Epithelial cell of esophagus (primary cell): ENCODE data around the gene PODN.

ENCODE experiments used
- DNase-seq: peaks from one replicate; pipeline ENCODE4 v3.0.0; 2010; ENCODE audit warnings: low read depth
- H3K4me3 ChIP-seq: 2 replicates; pipeline ENCODE4 v1.5.1; 2011; ENCODE audit warnings: mild to moderate bottlenecking, low read length, control low read depth
- TF ChIP-seq, protein P1 (sequence below): IDR thresholded peaks from 2 replicates; pipeline ENCODE4 v1.5.1; 2011; ENCODE audit warnings: low read depth, mild to moderate bottlenecking, low read length, control low read depth, inconsistent platforms; ENCODE audit not compliant: insufficient read depth; ENCODE audit errors: missing control alignments

PODN gene

DNA sequence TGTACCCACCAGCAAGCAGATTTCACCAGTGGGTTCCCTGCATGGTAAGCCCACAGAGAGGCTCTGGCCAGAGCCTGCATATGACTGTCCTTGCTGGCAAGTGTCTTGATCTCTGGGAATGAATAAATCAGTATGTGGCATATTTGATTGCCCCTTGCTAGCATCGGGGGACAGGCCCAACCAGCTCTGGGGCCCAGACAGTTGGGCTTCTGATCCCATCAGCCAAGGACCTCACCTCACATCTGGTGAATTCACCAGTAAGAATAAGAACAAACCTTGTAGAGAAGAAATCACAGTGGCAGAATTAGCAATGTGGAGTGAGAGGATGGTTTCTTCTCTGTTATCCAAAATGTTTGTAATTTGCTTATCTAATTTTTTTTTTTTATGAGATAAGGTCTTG, 64.5 kb downstream of the PODN start:
- DNase-seq: no peak
- no peak overlapping the region for H3K4me3 ChIP-seq
- TF ChIP-seq, protein P1, sequence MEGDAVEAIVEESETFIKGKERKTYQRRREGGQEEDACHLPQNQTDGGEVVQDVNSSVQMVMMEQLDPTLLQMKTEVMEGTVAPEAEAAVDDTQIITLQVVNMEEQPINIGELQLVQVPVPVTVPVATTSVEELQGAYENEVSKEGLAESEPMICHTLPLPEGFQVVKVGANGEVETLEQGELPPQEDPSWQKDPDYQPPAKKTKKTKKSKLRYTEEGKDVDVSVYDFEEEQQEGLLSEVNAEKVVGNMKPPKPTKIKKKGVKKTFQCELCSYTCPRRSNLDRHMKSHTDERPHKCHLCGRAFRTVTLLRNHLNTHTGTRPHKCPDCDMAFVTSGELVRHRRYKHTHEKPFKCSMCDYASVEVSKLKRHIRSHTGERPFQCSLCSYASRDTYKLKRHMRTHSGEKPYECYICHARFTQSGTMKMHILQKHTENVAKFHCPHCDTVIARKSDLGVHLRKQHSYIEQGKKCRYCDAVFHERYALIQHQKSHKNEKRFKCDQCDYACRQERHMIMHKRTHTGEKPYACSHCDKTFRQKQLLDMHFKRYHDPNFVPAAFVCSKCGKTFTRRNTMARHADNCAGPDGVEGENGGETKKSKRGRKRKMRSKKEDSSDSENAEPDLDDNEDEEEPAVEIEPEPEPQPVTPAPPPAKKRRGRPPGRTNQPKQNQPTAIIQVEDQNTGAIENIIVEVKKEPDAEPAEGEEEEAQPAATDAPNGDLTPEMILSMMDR: no peak

DNA sequence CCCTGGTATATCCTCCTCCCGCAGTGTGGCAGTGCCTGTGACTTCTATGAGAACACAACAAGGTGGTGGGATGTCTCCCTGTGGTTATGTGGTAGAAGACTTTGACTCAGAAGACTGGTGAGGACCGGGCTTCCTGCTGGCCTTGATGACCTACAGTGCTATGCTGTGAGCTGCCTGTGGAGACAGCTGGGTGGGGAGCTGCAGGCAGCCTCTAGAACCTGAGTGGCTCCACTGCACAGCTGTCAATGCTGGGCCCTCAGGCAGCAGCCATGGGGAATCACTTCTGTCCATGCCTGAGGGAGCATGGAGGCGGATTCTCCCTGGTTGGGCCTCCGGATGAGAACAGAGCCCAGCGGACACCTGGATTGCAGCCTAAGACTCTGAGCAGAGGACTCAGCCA, 65.5 kb downstream of the PODN start:
- DNase-seq: no peak
- TF ChIP-seq, protein P1: no peak
- no peak overlapping the region for H3K4me3 ChIP-seq

DNA sequence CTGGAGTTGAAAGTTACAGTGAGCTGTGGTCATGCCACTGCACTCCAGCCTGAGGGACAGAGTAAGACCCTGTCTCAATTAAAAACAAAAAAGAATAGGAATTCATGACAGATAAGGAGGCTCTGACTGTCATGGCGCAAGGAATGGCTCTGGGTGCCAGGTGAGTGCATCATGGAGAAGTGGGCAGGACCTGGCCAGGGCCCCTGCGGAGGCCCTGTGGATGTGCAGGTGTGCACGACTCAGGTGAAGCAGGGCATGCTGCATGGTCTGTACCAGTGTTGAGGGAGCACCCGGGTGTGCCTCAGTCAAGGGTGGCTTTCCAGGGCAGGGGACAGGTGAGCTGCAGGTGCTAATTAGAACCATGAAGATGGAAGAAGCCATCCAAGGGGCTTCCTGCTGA, 66.4 kb downstream of the PODN start:
- H3K4me3 ChIP-seq: no peak overlapping the region
- TF ChIP-seq, protein P1: no peak
- no peak for DNase-seq

DNA sequence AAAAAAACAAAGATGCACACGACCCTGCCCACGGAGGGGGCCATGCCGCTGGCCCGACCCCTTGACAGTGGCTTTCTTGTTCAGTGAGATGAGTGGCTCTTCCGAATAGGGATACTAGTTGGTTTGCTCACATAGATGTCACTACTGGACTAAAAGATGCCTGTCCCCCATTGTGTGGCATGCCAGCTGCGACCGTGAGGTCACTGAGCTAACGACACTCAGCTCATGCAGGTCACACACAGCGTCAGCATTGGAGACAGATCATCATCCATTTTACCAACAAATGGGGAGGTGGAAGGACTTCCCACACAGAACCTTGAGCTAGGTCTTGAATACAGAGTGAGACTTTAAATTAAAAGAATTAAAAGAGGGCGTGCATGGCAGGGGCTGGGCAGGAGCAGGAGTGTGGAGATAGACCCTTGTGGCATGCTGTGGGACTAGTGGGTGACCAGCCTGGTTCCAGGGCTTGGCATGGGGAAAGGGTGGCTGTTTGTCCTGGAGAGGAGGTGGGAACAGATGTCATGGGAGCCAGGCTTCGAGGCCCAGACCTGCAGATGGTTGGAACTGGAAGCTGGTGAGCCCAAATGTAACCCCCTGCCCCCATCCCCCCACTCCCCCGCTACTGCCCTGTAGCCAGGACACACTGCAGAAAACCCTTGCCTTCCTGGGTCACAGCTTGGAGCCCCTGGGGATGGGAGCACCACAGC, 68.0 kb downstream of the PODN start:
- no peak for DNase-seq
- TF ChIP-seq, protein P1: no peak
- no peak overlapping the region for H3K4me3 ChIP-seq

DNA sequence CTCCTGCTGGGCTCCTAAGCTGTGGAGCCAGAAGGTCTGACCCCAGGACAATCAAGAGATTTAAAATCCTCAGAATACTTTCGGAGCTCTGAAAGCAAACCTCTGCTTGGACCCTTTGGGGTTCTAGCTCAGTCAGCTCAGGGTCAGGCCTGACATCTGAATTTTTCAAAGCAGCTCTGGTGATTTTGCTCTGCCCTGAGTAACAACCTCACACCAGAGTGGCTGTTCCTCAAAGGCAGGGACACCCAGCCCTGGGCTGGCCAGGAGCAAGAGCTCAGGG, 68.5 kb downstream of the PODN start:
- no peak for DNase-seq
- TF ChIP-seq, protein P1: no peak
- no peak overlapping the region for H3K4me3 ChIP-seq

DNA sequence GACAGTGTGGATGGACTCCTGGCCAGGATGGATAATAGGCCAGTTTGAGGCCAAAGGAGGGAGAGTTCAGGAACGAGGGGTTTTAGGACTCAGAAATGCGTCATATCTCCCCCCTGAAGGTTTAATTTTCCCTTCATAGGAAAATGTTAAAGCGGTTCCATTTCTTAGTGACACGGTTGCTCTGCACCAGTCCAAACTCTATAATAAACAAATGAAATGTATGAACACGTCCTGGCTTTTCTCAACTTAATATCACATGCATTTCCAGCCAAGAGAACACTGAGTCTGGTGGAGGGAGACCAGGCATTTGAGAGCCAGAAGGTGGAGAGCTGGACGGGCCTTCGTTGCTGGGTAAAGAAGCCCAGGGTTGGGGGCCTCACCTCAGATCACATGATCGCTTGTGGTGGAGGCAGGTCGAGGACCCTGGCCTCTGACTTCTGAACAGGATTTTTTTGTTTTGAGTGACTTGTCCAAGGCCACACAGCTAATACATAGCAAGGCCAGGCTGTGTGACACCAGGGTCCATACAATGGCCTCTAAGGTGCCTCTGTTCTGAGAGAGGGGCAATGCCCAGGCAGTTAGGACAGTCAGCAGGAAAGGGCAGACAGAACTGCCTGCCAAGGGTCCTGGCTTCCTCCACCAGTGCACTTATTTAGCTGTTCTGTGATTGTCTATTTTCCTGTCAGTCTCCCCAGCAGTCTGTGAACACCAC, 69.0 kb downstream of the PODN start:
- DNase-seq: no peak
- no peak overlapping the region for H3K4me3 ChIP-seq
- TF ChIP-seq, protein P1: no peak

DNA sequence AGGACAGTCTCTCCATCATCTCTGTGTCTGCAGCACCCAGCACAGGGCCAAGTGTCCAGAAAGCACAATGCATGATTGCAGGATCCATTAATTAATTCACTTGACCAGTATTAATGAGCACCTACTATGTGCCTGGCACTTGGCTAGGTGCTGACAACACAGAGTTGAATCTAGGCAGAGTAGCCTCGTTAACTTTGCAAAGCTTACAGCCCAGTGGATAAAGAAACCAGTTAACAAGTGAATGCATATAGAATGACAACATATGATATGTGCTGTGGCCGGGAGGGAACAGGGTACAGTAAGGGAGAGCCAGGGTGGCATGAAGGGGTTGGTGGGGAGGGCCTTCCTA, 69.6 kb downstream of the PODN start:
- DNase-seq: no peak
- TF ChIP-seq, protein P1: no peak
- H3K4me3 ChIP-seq: no peak overlapping the region
